Purkinje cell (primary cell): Measurements from ENCODE around the gene TSPAN8. TPM values are rescaled to one million over a fixed set of nuclear protein-coding genes. Genes with fewer than 3 reads are reported as not detected.

Source experiments
- polyA plus RNA-seq: library from polyadenylated mRNA; unstranded; fragments of >200 nt; fragmentation: Nextera tagmentation; gene quantifications from 2 replicates; pipeline ENCODE4 v1.2.1, GENCODE V29; 2014

TSPAN8 gene
- polyA plus RNA-seq, result 0.90 and 6.8 TPM in 2 replicates

GRCh38 chr12:71157601-71158233, at the start of gene TSPAN8:
Gene TSPAN8, minus strand, starts transcription at chr12:71157999. Its CDS starts 321 bp downstream, at chr12:71157678.

Other genes starting within 250 kb of the TSPAN8 start
- gene PTPRR, start 237.3 kb downstream of the TSPAN8 start, polyA plus RNA-seq, result 942 and 977 TPM in 2 replicates